Lower leg skin (tissue), 4 donors: Measurements from ENCODE around the gene VRK1. TPM values are rescaled to one million over a fixed set of nuclear protein-coding genes. Genes with fewer than 3 reads are reported as not detected.
"Not testable (repeated sequence)": the region's sequence is repeated elsewhere in the genome, so short reads cannot be mapped to it uniquely, and the experiment has no call there.

Experiments
- DNase-seq, 2 donors: peaks; one replicate each; pipeline ENCODE4 v3.0.0-alpha.2; 2019; ENCODE audit warnings: low spot score in 2 of 2
- H3K4me3 ChIP-seq: fragments of 200-600 bp; sonication (generic); 2 replicates; pipeline ENCODE4 v1.5.1; 2017; ENCODE audit warnings: mild to moderate bottlenecking, low read depth; ENCODE audit not compliant: poor library complexity, severe bottlenecking
- POLR2A ChIP-seq, 2 donors: fragments of 450-650 bp; IDR thresholded peaks; one replicate each; pipeline ENCODE4 v1.6.1; 2016 to 2017; ENCODE audit warnings: antibody characterized with exemption in 2 of 2, mild to moderate bottlenecking in 1 of 2, moderate library complexity in 1 of 2
- WGBS, 2 donors: methylation state at CpG; one replicate each; pipeline ENCODE4 v1.1.5; 2018; 5-methylcytosine and 5-hydroxymethylcytosine counted together
- intact Hi-C: fragments of 100-400 bp; cut with DNase I; formaldehyde crosslinking; loops from one replicate; pipeline ENCODE4 v1.15.0; 2023; ENCODE audit warnings: low total_unique reads
- total RNA-seq, 4 donors: library from RNA; depleted of rRNA; stranded (reverse); fragments of >200 nt; gene quantifications; one replicate each; pipeline ENCODE4 v1.1.0, GENCODE V29; 2016
- TF ChIP-seq, protein P1 (sequence below), 3 donors: fragments of 450-650 bp; IDR thresholded peaks; one replicate each; pipeline ENCODE4 v1.5.1; 2016; ENCODE audit warnings: antibody characterized with exemption in 3 of 3, mild to moderate bottlenecking in 3 of 3, moderate library complexity in 2 of 3

Gene VRK1
- total RNA-seq, 4 donors from 2014 or later: 6.9 to 12.2 (median 8.9) TPM

DNA sequence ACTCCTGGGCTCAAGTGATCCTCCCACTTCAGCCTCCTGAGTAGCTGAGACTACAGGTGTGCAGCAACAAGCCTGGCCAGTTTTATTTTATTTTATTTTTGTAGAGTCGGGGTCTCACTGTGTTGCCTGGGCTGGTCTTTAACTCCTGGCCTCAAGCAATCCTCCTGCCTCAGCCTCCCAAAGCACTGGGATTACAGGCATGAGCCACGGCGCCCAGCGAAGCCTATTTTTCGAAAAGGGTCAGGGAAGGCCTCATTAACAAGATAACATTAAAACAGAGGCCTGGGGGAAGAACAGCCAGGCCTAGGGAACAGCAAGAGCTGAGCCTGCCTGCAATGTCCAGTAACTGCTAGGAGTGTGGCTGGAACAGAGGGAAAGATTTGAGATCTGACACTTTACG, 36.1 kb upstream of the VRK1 start:
- H3K4me3 ChIP-seq: no peak overlapping the region
- WGBS, 2 donors: 91 to 93% methylated on average over 6 of the region's 6 CpGs
- intact Hi-C loops: no loop called here
- TF ChIP-seq, protein P1, sequence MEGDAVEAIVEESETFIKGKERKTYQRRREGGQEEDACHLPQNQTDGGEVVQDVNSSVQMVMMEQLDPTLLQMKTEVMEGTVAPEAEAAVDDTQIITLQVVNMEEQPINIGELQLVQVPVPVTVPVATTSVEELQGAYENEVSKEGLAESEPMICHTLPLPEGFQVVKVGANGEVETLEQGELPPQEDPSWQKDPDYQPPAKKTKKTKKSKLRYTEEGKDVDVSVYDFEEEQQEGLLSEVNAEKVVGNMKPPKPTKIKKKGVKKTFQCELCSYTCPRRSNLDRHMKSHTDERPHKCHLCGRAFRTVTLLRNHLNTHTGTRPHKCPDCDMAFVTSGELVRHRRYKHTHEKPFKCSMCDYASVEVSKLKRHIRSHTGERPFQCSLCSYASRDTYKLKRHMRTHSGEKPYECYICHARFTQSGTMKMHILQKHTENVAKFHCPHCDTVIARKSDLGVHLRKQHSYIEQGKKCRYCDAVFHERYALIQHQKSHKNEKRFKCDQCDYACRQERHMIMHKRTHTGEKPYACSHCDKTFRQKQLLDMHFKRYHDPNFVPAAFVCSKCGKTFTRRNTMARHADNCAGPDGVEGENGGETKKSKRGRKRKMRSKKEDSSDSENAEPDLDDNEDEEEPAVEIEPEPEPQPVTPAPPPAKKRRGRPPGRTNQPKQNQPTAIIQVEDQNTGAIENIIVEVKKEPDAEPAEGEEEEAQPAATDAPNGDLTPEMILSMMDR (IDR thresholded peaks at IDR 0.05): no peak
- TF ChIP-seq POLR2A (IDR thresholded peaks at IDR 0.05): no peak
- DNase-seq: peak in 1 of 2 donors; percentile 60

GRCh38 chr14:96762650-96763049, 34.5 kb upstream of the VRK1 start:
- WGBS, 2 donors: 9 to 13% methylated on average over 3 of the region's 3 CpGs
- intact Hi-C loops: no loop called here
- no peak for TF ChIP-seq POLR2A (IDR thresholded peaks at IDR 0.05)
- DNase-seq: peak in 1 of 2 donors; percentile 28
- no peak overlapping the region for H3K4me3 ChIP-seq

DNA sequence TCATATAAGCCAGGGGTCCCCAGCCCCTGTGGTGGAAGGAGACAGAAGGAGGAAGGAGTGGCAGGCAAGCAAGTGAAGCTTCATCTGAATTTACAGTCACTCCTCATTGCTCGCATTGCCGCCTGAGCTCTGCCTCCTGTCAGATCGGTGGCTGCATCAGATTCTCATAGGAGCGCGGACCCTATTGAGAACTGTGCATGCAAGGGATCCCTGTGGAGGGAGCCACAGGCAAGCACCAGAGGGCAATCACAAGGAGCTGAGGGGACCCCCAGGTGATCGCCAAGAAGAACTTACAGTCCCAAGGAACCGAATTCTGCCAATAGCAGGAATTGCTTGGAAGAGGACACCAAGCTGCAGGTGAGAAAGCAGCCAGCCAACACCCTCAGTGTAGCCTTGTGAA, 33.2 kb upstream of the VRK1 start:
- TF ChIP-seq, protein P1 (IDR thresholded peaks at IDR 0.05): no peak
- TF ChIP-seq POLR2A (IDR thresholded peaks at IDR 0.05): no peak

GRCh38 chr14:96765205-96765604, 32.0 kb upstream of the VRK1 start:
- H3K4me3 ChIP-seq, DNase-seq, intact Hi-C loops: not testable (repeated sequence)
- WGBS, 2 donors: 100% methylated on average over 1 of the region's 1 CpG

More for the DNA sequence above, 33.2 kb upstream of the VRK1 start:
- 85 to 86% methylated on average over 7 of the region's 7 CpGs for WGBS, 2 donors
- DNase-seq: peak in 1 of 2 donors; percentile 43
- intact Hi-C loops: no loop called here
- H3K4me3 ChIP-seq: no peak overlapping the region

DNA sequence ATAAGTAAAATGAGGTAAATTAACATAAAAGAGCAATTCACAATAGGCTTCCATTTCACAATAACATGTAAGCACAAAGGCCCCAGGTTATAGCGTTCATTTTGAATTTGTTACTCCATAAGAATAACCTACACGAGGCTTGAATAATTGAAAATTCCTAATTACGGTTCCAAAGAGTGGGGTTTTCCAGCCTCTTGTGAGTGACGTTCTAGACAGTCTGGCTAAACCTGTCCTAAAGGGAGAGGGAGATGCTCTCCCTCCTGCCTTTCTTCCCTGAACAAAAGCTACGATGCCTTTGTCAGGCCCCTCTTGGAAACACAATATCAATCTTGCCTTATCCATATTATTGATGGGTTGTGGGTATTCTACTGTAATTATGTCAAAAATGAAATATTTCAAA, 24.3 kb upstream of the VRK1 start:
- 53 to 64% methylated on average over 5 of the region's 5 CpGs for WGBS, 2 donors

DNA sequence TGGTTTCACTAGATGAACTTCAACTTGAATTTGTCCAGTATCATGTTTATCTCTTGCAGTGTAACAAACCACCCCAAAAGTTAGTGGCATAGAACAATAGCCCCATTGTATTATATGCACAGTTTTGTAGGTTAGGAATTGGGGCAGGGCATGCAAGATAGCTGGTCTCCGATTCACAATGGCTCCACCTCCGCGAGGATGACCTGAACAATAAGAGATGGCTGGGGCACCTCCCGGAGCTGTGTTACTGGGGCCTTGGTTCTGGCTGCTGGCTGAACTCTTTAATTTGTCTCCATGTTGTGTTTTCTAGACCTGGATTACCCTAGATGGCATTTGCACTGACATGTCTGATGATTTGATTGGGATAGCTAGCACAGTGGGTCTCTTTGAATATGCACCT, 20.4 kb upstream of the VRK1 start:
- intact Hi-C loops: no loop called here
- TF ChIP-seq, protein P1 (IDR thresholded peaks at IDR 0.05): no peak
- no peak for TF ChIP-seq POLR2A (IDR thresholded peaks at IDR 0.05)
- WGBS, 2 donors: 93 to 97% methylated on average over 4 of the region's 4 CpGs
- peak in 1 of 2 donors; percentile 65 for DNase-seq
- no peak overlapping the region for H3K4me3 ChIP-seq

More for the DNA sequence above, 24.3 kb upstream of the VRK1 start:
- DNase-seq: no peak
- intact Hi-C loops: no loop called here
- TF ChIP-seq, protein P1 (IDR thresholded peaks at IDR 0.05): no peak
- TF ChIP-seq POLR2A (IDR thresholded peaks at IDR 0.05): no peak
- H3K4me3 ChIP-seq: no peak overlapping the region

GRCh38 chr14:96780500-96780899, 16.7 kb upstream of the VRK1 start:
- 83 to 94% methylated on average over 3 of the region's 3 CpGs for WGBS, 2 donors
- no peak overlapping the region for H3K4me3 ChIP-seq
- intact Hi-C loops: no loop called here
- DNase-seq: no peak
- TF ChIP-seq POLR2A (IDR thresholded peaks at IDR 0.05): no peak
- TF ChIP-seq, protein P1 (IDR thresholded peaks at IDR 0.05): no peak
